Ishikawa (cell line): Measurements from ENCODE around the gene PIGR.

Experiments
- CEBPB ChIP-seq: IDR thresholded peaks from 2 replicates; pipeline ENCODE4 v1.6.1; 2012
- CREB1 ChIP-seq: IDR thresholded peaks from 2 replicates; pipeline ENCODE4 v1.6.1; 2012; ENCODE audit warnings: low read depth
- EGR1 ChIP-seq: IDR thresholded peaks from 2 replicates; pipeline ENCODE4 v1.6.1; 2012
- EP300 ChIP-seq: IDR thresholded peaks from 2 replicates; pipeline ENCODE4 v1.6.1; 2012; ENCODE audit warnings: borderline replicate concordance
- FOXM1 ChIP-seq: IDR thresholded peaks from 2 replicates; pipeline ENCODE4 v1.6.1; 2012; ENCODE audit warnings: low read depth, borderline replicate concordance
- NFIC ChIP-seq: IDR thresholded peaks from 2 replicates; pipeline ENCODE4 v1.6.1; 2012
- RAD21 ChIP-seq: IDR thresholded peaks from 2 replicates; pipeline ENCODE4 v1.6.1; 2012; ENCODE audit warnings: low read depth
- TAF1 ChIP-seq: IDR thresholded peaks from 2 replicates; pipeline ENCODE4 v1.6.1; 2012; ENCODE audit warnings: low read depth, mild to moderate bottlenecking
- TCF12 ChIP-seq: IDR thresholded peaks from 2 replicates; pipeline ENCODE4 v1.6.1; 2012; ENCODE audit warnings: low read depth
- TEAD4 ChIP-seq: IDR thresholded peaks from 2 replicates; pipeline ENCODE4 v1.6.1; 2012
- YY1 ChIP-seq: IDR thresholded peaks from 2 replicates; pipeline ENCODE4 v1.6.1; 2012; ENCODE audit warnings: low read depth
- ZBTB7A ChIP-seq: IDR thresholded peaks from 2 replicates; pipeline ENCODE4 v1.6.1; 2012; ENCODE audit warnings: low read depth
- TF ChIP-seq, protein P1 (sequence below): IDR thresholded peaks from 2 replicates; pipeline ENCODE4 v1.6.1; 2012
- TF ChIP-seq, protein P2 (sequence below): IDR thresholded peaks from 2 replicates; pipeline ENCODE4 v1.6.1; 2012
- TF ChIP-seq, protein P3 (sequence below): IDR thresholded peaks from 2 replicates; pipeline ENCODE4 v1.6.1; 2012; ENCODE audit warnings: low read depth, mild to moderate bottlenecking

PIGR gene

DNA sequence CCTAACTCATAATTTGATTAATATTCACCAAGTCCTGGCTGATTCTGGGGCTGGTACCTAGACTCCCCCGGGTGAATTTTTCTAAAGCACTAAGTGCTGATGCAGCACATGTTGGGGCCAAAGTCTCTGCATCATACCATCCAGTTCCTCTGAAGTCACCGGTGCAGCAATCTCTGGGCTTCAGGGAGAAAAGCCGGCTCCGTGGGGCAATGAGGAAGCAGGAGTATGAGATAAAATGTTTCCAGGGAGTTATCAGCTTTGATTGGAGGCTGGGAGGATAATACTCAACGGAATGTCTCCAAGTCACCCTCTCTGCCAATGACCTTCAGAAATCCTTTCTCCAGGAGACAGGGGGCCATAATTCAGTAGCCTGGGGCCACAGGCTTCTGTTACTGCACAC lies 22.8 kb upstream of the PIGR start:
- TF ChIP-seq CEBPB (no peak), RAD21 (no peak), EP300 (no peak), TAF1 (no peak), TCF12 (no peak), TEAD4 (no peak), EGR1 (no peak), NFIC (no peak), YY1 (no peak), ZBTB7A (no peak), CREB1 (no peak), FOXM1 (no peak)
- TF ChIP-seq, protein P1, sequence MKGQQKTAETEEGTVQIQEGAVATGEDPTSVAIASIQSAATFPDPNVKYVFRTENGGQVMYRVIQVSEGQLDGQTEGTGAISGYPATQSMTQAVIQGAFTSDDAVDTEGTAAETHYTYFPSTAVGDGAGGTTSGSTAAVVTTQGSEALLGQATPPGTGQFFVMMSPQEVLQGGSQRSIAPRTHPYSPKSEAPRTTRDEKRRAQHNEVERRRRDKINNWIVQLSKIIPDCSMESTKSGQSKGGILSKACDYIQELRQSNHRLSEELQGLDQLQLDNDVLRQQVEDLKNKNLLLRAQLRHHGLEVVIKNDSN, result no peak
- TF ChIP-seq, protein P2, sequence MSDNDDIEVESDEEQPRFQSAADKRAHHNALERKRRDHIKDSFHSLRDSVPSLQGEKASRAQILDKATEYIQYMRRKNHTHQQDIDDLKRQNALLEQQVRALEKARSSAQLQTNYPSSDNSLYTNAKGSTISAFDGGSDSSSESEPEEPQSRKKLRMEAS, result no peak

DNA sequence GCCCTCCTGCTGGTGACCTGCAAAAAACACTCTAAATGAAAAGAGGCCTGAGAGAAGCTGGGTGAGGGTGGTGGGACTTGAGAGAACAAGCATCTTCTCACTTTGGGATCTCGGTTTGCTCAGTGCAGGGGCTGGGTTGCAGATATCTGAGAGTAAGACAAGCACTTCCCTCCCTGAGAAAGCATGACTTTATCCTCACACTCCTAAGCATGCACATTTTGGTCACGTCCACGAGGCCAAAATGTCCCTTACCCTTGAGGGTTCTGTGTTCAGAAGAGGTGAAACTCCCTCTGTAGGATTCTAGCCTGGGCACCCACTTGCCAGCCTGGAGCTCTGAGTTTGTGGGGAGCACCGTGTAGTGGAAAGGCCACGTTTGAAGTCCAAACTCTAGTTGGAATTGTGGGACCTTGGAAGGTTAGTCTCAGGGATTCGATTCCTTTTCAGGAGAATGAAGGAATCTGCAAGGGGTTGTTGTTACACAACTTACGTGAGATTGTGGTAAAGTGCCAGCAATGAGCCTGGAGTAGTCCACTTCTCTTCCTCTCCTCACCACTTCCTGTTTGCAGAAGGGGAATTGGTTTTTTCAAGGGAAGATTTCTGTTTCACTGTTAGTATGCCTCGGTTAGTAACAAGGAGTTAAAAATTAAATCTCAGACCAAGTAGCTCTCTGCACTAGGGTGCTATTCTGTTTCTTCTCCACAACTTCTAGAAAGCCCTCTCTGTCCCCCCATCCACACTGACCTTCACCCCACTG lies 21.0 kb upstream of the PIGR start:
- no peak for TF ChIP-seq RAD21
- no peak for TF ChIP-seq CEBPB
- TF ChIP-seq, protein P1, result no peak
- TF ChIP-seq CREB1, result no peak
- TF ChIP-seq TEAD4, result no peak
- TF ChIP-seq, protein P3, sequence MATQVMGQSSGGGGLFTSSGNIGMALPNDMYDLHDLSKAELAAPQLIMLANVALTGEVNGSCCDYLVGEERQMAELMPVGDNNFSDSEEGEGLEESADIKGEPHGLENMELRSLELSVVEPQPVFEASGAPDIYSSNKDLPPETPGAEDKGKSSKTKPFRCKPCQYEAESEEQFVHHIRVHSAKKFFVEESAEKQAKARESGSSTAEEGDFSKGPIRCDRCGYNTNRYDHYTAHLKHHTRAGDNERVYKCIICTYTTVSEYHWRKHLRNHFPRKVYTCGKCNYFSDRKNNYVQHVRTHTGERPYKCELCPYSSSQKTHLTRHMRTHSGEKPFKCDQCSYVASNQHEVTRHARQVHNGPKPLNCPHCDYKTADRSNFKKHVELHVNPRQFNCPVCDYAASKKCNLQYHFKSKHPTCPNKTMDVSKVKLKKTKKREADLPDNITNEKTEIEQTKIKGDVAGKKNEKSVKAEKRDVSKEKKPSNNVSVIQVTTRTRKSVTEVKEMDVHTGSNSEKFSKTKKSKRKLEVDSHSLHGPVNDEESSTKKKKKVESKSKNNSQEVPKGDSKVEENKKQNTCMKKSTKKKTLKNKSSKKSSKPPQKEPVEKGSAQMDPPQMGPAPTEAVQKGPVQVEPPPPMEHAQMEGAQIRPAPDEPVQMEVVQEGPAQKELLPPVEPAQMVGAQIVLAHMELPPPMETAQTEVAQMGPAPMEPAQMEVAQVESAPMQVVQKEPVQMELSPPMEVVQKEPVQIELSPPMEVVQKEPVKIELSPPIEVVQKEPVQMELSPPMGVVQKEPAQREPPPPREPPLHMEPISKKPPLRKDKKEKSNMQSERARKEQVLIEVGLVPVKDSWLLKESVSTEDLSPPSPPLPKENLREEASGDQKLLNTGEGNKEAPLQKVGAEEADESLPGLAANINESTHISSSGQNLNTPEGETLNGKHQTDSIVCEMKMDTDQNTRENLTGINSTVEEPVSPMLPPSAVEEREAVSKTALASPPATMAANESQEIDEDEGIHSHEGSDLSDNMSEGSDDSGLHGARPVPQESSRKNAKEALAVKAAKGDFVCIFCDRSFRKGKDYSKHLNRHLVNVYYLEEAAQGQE, result no peak
- TF ChIP-seq ZBTB7A, result no peak

- TF ChIP-seq YY1 (no peak), NFIC (no peak), TCF12 (no peak), RAD21 (no peak), EP300 (no peak), CEBPB (no peak), CREB1 (no peak), ZBTB7A (no peak), TEAD4 (no peak), TAF1 (no peak), FOXM1 (no peak)
- TF ChIP-seq, protein P1, result no peak
- TF ChIP-seq, protein P2, result no peak
- TF ChIP-seq, protein P3, result no peak
These were observed 19.5 kb upstream of the PIGR start for GRCh38 chr1:206965781-206966180.

DNA sequence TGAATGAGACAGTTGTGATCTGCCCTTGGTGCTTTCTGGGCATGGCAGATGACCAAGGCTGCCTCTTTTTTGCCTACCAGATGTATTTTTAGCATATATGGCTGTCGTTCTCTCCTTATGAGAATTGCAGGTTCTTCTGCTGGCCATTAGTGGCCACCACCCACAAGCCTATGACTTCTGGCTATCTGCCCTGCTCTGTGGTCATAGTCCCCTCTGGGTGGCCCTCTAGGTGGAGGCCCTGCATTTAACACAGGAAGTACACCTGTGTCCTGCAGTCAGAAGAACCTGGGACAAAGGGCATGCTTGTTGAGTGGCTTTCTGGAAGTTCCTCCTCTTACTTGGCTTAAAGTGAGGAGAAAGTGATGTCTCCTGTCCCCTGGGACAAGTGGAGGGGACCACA lies 17.5 kb upstream of the PIGR start:
- TF ChIP-seq EGR1, result no peak
- TF ChIP-seq, protein P3, result no peak
- TF ChIP-seq FOXM1, result no peak
- no peak for TF ChIP-seq RAD21
